Measurements from ENCODE around the gene IQCM.

The IQCM gene

GRCh38 chr4:149595500-149595899 is 220.1 kb downstream of the IQCM start:
- Histone ChIP-seq H3K36me3 (no peaks in the 10 kb centered on the region), H3K4me1 (no peaks in the 10 kb centered on the region), H3K27me3 (no peaks in the 10 kb centered on the region), H3K4me3 (ENCODE audit: low read depth, low read length) (no peak overlapping the region), H3K9me3 (no peaks in the 10 kb centered on the region)
- TF ChIP-seq, protein P1, sequence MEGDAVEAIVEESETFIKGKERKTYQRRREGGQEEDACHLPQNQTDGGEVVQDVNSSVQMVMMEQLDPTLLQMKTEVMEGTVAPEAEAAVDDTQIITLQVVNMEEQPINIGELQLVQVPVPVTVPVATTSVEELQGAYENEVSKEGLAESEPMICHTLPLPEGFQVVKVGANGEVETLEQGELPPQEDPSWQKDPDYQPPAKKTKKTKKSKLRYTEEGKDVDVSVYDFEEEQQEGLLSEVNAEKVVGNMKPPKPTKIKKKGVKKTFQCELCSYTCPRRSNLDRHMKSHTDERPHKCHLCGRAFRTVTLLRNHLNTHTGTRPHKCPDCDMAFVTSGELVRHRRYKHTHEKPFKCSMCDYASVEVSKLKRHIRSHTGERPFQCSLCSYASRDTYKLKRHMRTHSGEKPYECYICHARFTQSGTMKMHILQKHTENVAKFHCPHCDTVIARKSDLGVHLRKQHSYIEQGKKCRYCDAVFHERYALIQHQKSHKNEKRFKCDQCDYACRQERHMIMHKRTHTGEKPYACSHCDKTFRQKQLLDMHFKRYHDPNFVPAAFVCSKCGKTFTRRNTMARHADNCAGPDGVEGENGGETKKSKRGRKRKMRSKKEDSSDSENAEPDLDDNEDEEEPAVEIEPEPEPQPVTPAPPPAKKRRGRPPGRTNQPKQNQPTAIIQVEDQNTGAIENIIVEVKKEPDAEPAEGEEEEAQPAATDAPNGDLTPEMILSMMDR (IDR thresholded peaks at IDR 0.05; ENCODE audit: low read depth, low read length) = no peak
- no peak for DNase-seq

GRCh38 chr4:149589826-149590225 is 225.8 kb downstream of the IQCM start:
- TF ChIP-seq, protein P1 (IDR thresholded peaks at IDR 0.05; ENCODE audit: low read depth, low read length) = no peak
- Histone ChIP-seq H3K36me3 (no peaks in the 10 kb centered on the region), H3K27me3 (no peaks in the 10 kb centered on the region), H3K9me3 (no peaks in the 10 kb centered on the region), H3K4me3 (ENCODE audit: low read depth, low read length) (no peak overlapping the region), H3K4me1 (no peaks in the 10 kb centered on the region)
- DNase-seq = no peak

GRCh38 chr4:149584722-149585121 is 230.9 kb downstream of the IQCM start:
- H3K36me3 ChIP-seq = no peaks in the 10 kb centered on the region
- TF ChIP-seq, protein P1 (IDR thresholded peaks at IDR 0.05; ENCODE audit: low read depth, low read length) = no peak
- H3K9me3 ChIP-seq = no peaks in the 10 kb centered on the region
- no peaks in the 10 kb centered on the region for H3K27me3 ChIP-seq
- no peak for DNase-seq
- no peaks in the 10 kb centered on the region for H3K4me1 ChIP-seq
- no peak overlapping the region for H3K4me3 ChIP-seq (ENCODE audit: low read depth, low read length)

- H3K36me3 ChIP-seq = no peaks in the 10 kb centered on the region
Measured at GRCh38 chr4:149574971-149575370, 240.7 kb downstream of the IQCM start.

DNA sequence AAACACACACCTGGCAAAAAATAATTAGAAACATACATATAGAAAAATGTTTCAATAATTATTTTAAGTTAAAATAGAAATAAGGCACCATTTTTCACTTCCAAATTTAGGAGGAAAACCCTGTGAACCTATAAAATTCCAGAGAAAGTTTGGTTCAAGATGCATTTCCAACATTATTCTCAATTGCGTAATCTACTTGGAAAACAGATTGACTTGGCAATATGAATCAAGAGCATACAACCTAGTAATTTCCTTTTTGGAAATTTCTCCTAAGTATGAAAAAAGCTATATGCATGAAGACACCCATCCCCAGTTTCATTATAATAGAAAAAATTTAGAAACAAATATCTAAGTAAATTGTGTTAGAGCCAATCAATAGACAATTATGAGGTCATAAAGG is 242.9 kb downstream of the IQCM start:
- no peaks in the 10 kb centered on the region for H3K27me3 ChIP-seq
- no peak for DNase-seq
- no peaks in the 10 kb centered on the region for H3K9me3 ChIP-seq
- no peak overlapping the region for H3K4me3 ChIP-seq (ENCODE audit: low read depth, low read length)
- no peaks in the 10 kb centered on the region for H3K4me1 ChIP-seq
- H3K36me3 ChIP-seq = no peaks in the 10 kb centered on the region
- TF ChIP-seq, protein P1 (IDR thresholded peaks at IDR 0.05; ENCODE audit: low read depth, low read length) = no peak

More at GRCh38 chr4:149574971-149575370, 240.7 kb downstream of the IQCM start:
- no peaks in the 10 kb centered on the region for H3K9me3 ChIP-seq
- no peak for DNase-seq
- H3K4me1 ChIP-seq = no peaks in the 10 kb centered on the region
- no peaks in the 10 kb centered on the region for H3K27me3 ChIP-seq
- no peak overlapping the region for H3K4me3 ChIP-seq (ENCODE audit: low read depth, low read length)
- TF ChIP-seq, protein P1 (IDR thresholded peaks at IDR 0.05; ENCODE audit: low read depth, low read length) = no peak

GRCh38 chr4:149555799-149556198 is 259.8 kb downstream of the IQCM start:
- Histone ChIP-seq H3K36me3 (no peaks in the 10 kb centered on the region), H3K4me1 (no peaks in the 10 kb centered on the region), H3K27me3 (no peaks in the 10 kb centered on the region), H3K9me3 (no peaks in the 10 kb centered on the region), H3K4me3 (ENCODE audit: low read depth, low read length) (no peak overlapping the region)
- TF ChIP-seq, protein P1 (IDR thresholded peaks at IDR 0.05; ENCODE audit: low read depth, low read length) = no peak
- no peak for DNase-seq

Measured in BE2C (cell line).